ENCODE results near the gene CYTIP. TPM values are rescaled to one million over a fixed set of nuclear protein-coding genes. Genes with fewer than 3 reads are reported as not detected.

Gene CYTIP
- total and polyA plus RNA-seq, 2 donors from 2014 or later = 3.5 to 24.0 TPM

DNA sequence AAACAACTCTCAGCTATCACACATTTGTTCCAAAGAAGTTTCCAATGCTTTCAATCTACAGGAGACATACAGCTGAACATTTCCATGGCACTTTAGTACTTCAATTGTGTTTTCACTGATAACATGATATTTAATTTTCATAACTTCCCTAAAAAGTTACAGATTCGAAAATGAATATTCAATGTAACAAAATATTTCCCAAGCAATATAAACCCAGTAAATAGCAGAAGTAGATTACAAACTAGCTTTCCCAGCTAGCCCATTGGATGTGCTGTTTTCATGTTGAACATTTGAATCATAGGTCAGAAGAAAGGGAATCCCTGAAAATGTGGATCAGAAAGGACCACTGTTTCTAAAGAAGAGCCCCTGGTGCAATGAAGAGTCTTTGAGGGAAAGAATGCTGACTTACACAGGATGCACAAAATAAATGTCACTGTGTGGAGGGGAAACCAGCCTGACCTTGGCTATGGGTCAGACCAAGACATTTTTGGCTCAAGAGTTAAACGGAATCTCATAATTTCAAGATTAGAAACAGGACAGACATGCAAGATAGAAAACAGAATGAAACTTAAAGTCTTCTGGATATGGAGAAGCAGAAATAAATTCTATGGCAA, 22.5 kb downstream of the CYTIP start:
- Histone ChIP-seq H3K9me3 (ENCODE audit: control insufficient read depth in 2 of 3, insufficient read depth in 1 of 3, low read length in 3 of 3) (no peaks in the 10 kb centered on the region), H3K27me3 (ENCODE audit: control insufficient read depth, insufficient read depth, low read length) (no peaks in the 10 kb centered on the region), H3K4me1 (ENCODE audit: control insufficient read depth in 2 of 3, insufficient read depth in 2 of 3, low read depth in 1 of 3, low read length in 3 of 3) (no peaks in the 10 kb centered on the region), H3K9ac (ENCODE audit: low read length in 3 of 3) (no peak overlapping the region), H3K4me3 (ENCODE audit: low read length in 3 of 3) (no peak overlapping the region), H3K27ac (ENCODE audit: low read depth in 2 of 2, low read length in 2 of 2) (no peak overlapping the region), H3K36me3 (ENCODE audit: control insufficient read depth in 2 of 3, insufficient read depth in 3 of 3, low read length in 3 of 3) (no peaks in the 10 kb centered on the region)
- TF ChIP-seq, protein P1, sequence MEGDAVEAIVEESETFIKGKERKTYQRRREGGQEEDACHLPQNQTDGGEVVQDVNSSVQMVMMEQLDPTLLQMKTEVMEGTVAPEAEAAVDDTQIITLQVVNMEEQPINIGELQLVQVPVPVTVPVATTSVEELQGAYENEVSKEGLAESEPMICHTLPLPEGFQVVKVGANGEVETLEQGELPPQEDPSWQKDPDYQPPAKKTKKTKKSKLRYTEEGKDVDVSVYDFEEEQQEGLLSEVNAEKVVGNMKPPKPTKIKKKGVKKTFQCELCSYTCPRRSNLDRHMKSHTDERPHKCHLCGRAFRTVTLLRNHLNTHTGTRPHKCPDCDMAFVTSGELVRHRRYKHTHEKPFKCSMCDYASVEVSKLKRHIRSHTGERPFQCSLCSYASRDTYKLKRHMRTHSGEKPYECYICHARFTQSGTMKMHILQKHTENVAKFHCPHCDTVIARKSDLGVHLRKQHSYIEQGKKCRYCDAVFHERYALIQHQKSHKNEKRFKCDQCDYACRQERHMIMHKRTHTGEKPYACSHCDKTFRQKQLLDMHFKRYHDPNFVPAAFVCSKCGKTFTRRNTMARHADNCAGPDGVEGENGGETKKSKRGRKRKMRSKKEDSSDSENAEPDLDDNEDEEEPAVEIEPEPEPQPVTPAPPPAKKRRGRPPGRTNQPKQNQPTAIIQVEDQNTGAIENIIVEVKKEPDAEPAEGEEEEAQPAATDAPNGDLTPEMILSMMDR (IDR thresholded peaks at IDR 0.05; ENCODE audit: borderline replicate concordance, extremely low read depth, insufficient read depth) = no peak
- intact Hi-C loops (cut with DNase I) = no loop called here
- DNase-seq (no peak), FAIRE-seq (no peak)

DNA sequence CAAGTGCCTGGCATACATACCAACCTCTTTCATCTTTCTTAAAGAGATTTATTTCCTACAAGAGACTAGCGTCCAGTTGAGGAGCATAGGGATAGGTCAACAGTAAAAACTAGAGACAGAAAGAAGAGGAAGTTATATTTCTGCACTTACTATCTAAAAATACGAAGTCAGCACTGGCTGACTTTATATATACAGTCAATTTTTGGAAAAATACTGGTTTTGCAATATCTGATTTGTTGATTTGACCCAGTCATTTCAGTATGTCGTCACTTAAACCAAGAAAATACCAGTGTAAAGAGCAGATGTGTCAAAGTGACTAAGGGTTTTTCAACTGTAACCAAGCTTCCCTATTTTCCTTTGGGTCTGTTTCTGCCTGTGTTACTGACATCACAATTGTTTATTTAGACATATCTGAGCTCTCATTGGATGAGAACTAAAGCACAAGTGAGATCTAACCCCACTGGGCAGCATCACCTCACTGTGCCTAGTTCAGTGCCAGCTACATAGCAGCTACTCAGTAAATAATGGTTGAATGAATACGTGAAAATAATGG, 23.0 kb downstream of the CYTIP start:
- no peak for FAIRE-seq
- H3K9ac ChIP-seq (ENCODE audit: low read length in 3 of 3) = no peak overlapping the region
- H3K9me3 ChIP-seq (ENCODE audit: control insufficient read depth in 2 of 3, insufficient read depth in 1 of 3, low read length in 3 of 3) = no peaks in the 10 kb centered on the region
- H3K4me1 ChIP-seq (ENCODE audit: control insufficient read depth in 2 of 3, insufficient read depth in 2 of 3, low read depth in 1 of 3, low read length in 3 of 3) = no peaks in the 10 kb centered on the region
- TF ChIP-seq, protein P1 (IDR thresholded peaks at IDR 0.05; ENCODE audit: borderline replicate concordance, extremely low read depth, insufficient read depth) = no peak
- no peak overlapping the region for H3K4me3 ChIP-seq (ENCODE audit: low read length in 3 of 3)
- H3K36me3 ChIP-seq (ENCODE audit: control insufficient read depth in 2 of 3, insufficient read depth in 3 of 3, low read length in 3 of 3) = no peaks in the 10 kb centered on the region
- DNase-seq = no peak
- no peak overlapping the region for H3K27ac ChIP-seq (ENCODE audit: low read depth in 2 of 2, low read length in 2 of 2)
- intact Hi-C loops (cut with DNase I) = no loop called here
- H3K27me3 ChIP-seq (ENCODE audit: control insufficient read depth, insufficient read depth, low read length) = no peaks in the 10 kb centered on the region

DNA sequence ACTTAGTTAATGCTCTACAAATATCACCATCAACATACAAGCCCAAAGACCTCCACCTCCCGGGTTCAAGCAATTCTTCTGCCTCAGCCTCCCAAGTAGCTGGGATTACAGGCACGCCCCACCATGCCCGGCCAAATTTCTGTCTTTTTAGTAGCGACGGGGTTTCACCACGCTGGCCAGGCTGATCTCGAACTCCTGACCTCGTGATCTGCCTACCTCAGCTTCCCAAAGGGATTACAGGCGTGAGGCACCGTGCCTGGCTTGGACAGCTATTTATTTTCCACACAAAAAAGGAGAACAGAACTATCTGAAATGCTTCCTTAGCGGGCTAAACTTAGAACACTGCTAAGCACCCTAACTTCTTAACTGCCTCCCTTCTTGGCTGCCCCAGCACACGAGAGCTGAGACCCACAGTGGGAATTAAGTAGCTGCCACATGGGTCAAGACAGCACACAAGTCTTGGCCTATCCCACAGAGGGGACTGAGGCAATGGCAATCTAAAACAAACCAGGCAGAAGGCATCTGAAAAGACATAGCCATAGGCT, 24.8 kb downstream of the CYTIP start:
- H3K9ac ChIP-seq (ENCODE audit: low read length in 3 of 3) = no peak overlapping the region
- intact Hi-C loops (cut with DNase I) = no loop called here
- H3K36me3 ChIP-seq (ENCODE audit: control insufficient read depth in 2 of 3, insufficient read depth in 3 of 3, low read length in 3 of 3) = no peaks in the 10 kb centered on the region
- H3K4me1 ChIP-seq (ENCODE audit: control insufficient read depth in 2 of 3, insufficient read depth in 2 of 3, low read depth in 1 of 3, low read length in 3 of 3) = no peaks in the 10 kb centered on the region
- FAIRE-seq (no peak), DNase-seq (no peak)
- no peak overlapping the region for H3K4me3 ChIP-seq (ENCODE audit: low read length in 3 of 3)
- TF ChIP-seq, protein P1 (IDR thresholded peaks at IDR 0.05; ENCODE audit: borderline replicate concordance, extremely low read depth, insufficient read depth) = no peak
- H3K27ac ChIP-seq (ENCODE audit: low read depth in 2 of 2, low read length in 2 of 2) = no peak overlapping the region
- no peaks in the 10 kb centered on the region for H3K9me3 ChIP-seq (ENCODE audit: control insufficient read depth in 2 of 3, insufficient read depth in 1 of 3, low read length in 3 of 3)
- no peaks in the 10 kb centered on the region for H3K27me3 ChIP-seq (ENCODE audit: control insufficient read depth, insufficient read depth, low read length)
